Lower leg skin (tissue), 4 donors: ENCODE results near the gene DMGDH. TPM values are rescaled to one million over a fixed set of nuclear protein-coding genes. Genes with fewer than 3 reads are reported as not detected.

Source experiments
- DNase-seq, 2 donors: peaks; one replicate each; pipeline ENCODE4 v3.0.0-alpha.2; 2019; ENCODE audit warnings: low spot score in 2 of 2
- H3K4me3 ChIP-seq: fragments of 200-600 bp; sonication (generic); 2 replicates; pipeline ENCODE4 v1.5.1; 2017; ENCODE audit warnings: mild to moderate bottlenecking, low read depth; ENCODE audit not compliant: poor library complexity, severe bottlenecking
- POLR2A ChIP-seq, 2 donors: fragments of 450-650 bp; IDR thresholded peaks; one replicate each; pipeline ENCODE4 v1.6.1; 2016 to 2017; ENCODE audit warnings: antibody characterized with exemption in 2 of 2, mild to moderate bottlenecking in 1 of 2, moderate library complexity in 1 of 2
- WGBS, 2 donors: methylation state at CpG; one replicate each; pipeline ENCODE4 v1.1.5; 2018; 5-methylcytosine and 5-hydroxymethylcytosine counted together
- intact Hi-C: fragments of 100-400 bp; cut with DNase I; formaldehyde crosslinking; loops from one replicate; pipeline ENCODE4 v1.15.0; 2023; ENCODE audit warnings: low total_unique reads
- total RNA-seq, 4 donors: library from RNA; depleted of rRNA; stranded (reverse); fragments of >200 nt; gene quantifications; one replicate each; pipeline ENCODE4 v1.1.0, GENCODE V29; 2016
- TF ChIP-seq, protein P1 (sequence below), 3 donors: fragments of 450-650 bp; IDR thresholded peaks; one replicate each; pipeline ENCODE4 v1.5.1; 2016; ENCODE audit warnings: antibody characterized with exemption in 3 of 3, mild to moderate bottlenecking in 3 of 3, moderate library complexity in 2 of 3

Gene DMGDH
- total RNA-seq, 4 donors from 2014 or later: 0.42 to 1.0 (median 0.91) TPM; not detected in 1

- TF ChIP-seq POLR2A (IDR thresholded peaks at IDR 0.05): no peak
- TF ChIP-seq, protein P1, sequence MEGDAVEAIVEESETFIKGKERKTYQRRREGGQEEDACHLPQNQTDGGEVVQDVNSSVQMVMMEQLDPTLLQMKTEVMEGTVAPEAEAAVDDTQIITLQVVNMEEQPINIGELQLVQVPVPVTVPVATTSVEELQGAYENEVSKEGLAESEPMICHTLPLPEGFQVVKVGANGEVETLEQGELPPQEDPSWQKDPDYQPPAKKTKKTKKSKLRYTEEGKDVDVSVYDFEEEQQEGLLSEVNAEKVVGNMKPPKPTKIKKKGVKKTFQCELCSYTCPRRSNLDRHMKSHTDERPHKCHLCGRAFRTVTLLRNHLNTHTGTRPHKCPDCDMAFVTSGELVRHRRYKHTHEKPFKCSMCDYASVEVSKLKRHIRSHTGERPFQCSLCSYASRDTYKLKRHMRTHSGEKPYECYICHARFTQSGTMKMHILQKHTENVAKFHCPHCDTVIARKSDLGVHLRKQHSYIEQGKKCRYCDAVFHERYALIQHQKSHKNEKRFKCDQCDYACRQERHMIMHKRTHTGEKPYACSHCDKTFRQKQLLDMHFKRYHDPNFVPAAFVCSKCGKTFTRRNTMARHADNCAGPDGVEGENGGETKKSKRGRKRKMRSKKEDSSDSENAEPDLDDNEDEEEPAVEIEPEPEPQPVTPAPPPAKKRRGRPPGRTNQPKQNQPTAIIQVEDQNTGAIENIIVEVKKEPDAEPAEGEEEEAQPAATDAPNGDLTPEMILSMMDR (IDR thresholded peaks at IDR 0.05): no peak
- intact Hi-C loops: no loop called here
- 49 to 62% methylated on average over 3 of the region's 3 CpGs for WGBS, 2 donors
- no peak for DNase-seq
- no peak overlapping the region for H3K4me3 ChIP-seq
These were observed 8.3 kb upstream of the DMGDH start for GRCh38 chr5:79077680-79078365.

DNA sequence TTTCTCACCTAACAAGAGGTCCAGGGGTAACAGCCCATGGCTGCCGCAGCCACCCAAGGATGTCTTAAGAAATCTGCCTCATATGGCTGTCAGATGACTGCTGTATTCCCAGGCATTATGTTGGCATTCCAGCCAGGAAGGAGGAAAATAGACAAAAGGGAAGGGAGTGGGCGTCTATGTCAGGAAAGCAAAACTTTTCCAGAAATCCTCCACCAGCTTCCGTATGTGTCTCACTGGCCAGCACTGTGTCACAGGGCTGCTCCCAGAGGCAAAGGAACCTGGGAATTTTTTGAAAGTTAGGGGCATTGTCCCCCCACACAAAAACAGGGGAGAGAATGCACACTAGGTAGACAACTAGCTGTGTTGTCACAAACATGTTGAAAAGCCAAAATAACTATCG, 7.3 kb upstream of the DMGDH start:
- no peak overlapping the region for H3K4me3 ChIP-seq
- intact Hi-C loops: no loop called here
- no peak for DNase-seq
- WGBS, 2 donors: 61 to 73% methylated on average over 4 of the region's 4 CpGs
- TF ChIP-seq POLR2A (IDR thresholded peaks at IDR 0.05): no peak
- TF ChIP-seq, protein P1 (IDR thresholded peaks at IDR 0.05): no peak

DNA sequence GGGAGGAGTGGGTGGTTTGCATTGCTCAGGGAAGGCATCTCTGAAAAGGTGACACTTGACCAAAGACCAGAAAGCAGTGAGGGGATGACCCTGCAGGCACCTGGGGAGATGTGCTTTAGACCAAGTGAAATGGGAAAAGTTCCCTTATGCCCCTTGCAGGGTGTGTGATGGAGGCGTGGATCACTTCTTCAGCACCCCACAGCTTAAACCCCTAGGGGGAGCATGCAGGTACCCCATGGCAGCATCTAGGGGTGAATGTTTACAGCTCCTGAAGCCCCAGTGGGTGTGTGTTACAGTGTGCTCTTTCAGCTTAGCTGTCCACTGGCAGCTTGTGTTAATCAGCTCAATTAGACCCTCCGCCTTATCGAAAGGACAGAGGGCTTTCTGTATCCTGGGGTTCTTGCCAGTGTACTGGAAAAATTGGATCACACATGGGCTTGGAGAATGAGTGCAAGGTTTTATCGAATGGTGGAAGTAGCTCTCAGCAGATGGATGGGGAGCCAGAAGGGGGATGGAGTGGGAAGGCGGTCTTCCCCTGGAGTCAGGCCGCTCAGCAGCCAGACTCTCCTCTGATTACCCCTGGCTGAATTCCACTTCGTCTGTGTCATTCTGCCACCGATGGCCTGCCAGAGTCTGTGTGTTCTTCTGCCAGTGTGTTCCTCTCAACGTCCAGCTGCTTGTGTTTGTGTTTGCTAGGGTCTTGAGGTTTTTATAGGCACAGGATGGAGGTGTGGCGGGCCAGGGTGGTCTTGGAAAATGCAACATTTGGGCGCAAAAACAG, 6.4 kb upstream of the DMGDH start:
- intact Hi-C loops: no loop called here
- TF ChIP-seq, protein P1 (IDR thresholded peaks at IDR 0.05): no peak
- TF ChIP-seq POLR2A (IDR thresholded peaks at IDR 0.05): no peak
- no peak overlapping the region for H3K4me3 ChIP-seq
- WGBS, 2 donors: 73 to 85% methylated on average over 11 of the region's 11 CpGs
- DNase-seq: no peak

DNA sequence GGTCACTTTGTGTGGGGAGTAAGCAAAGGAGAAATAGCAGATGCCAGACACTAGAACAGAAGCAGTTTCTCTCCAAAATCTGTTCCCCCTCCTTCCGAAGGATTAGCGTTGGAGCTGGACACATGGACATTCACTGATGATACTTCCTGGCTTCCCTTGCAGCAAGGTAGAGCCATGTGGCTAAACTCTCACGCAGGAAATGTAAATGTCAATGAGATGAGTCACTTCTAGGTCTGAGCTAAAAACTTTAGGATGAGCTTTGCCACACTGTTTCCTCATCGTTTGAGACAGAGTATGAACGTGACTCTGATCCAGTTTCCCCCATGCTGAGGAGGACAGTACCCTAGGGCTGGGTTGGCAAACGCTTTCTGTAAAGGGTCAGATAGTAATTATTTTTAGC, 5.2 kb upstream of the DMGDH start:
- WGBS, 2 donors: 73 to 74% methylated on average over 6 of the region's 6 CpGs
- no peak for TF ChIP-seq POLR2A (IDR thresholded peaks at IDR 0.05)
- TF ChIP-seq, protein P1 (IDR thresholded peaks at IDR 0.05): no peak
- intact Hi-C loops: no loop called here
- DNase-seq: no peak
- no peak overlapping the region for H3K4me3 ChIP-seq

DNA sequence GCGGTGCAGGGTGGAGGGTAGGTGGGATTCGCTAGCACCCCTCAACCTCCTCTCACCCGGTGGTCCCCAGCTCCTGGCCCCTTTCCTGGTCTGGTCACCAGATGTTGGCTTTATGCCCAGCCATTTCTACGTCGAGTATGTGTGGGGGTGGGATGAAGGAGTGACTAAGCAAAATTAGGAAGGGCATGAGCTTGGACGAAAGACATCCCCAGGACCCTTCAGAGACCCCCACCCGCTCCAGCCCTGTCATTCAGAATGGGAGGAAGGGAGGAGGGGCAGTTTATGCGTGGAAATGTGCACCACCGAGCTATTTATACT, 835 bp upstream of the DMGDH start:
- no peak overlapping the region for H3K4me3 ChIP-seq
- TF ChIP-seq, protein P1 (IDR thresholded peaks at IDR 0.05): no peak
- no peak for TF ChIP-seq POLR2A (IDR thresholded peaks at IDR 0.05)
- no peak for DNase-seq
- intact Hi-C loops: no loop called here
- 42 to 45% methylated on average over 9 of the region's 9 CpGs for WGBS, 2 donors
